Cardiac fibroblast (primary cell): Measurements from ENCODE around the gene BEST3.

Experiments used
- DNase-seq, 2 donors: peaks; one replicate each; pipeline versions ENCODE4 v3.0.0 to v3.0.0-alpha.2; 2010; ENCODE audit warnings: low read depth in 2 of 2
- H3K4me3 ChIP-seq, 2 donors: replicated peaks in 1 of 2; 1 replicate in 1 of 2; 2 replicates in 1 of 2; pipeline ENCODE4 v1.5.1; 2011; ENCODE audit warnings: low read depth in 2 of 2, low read length in 2 of 2, mild to moderate bottlenecking in 2 of 2, moderate library complexity in 1 of 2
- TF ChIP-seq, protein P1 (sequence below): IDR thresholded peaks from one replicate; pipeline ENCODE4 v1.5.1; 2011; ENCODE audit warnings: low read depth, mild to moderate bottlenecking, low read length, inconsistent platforms

The BEST3 gene

DNA sequence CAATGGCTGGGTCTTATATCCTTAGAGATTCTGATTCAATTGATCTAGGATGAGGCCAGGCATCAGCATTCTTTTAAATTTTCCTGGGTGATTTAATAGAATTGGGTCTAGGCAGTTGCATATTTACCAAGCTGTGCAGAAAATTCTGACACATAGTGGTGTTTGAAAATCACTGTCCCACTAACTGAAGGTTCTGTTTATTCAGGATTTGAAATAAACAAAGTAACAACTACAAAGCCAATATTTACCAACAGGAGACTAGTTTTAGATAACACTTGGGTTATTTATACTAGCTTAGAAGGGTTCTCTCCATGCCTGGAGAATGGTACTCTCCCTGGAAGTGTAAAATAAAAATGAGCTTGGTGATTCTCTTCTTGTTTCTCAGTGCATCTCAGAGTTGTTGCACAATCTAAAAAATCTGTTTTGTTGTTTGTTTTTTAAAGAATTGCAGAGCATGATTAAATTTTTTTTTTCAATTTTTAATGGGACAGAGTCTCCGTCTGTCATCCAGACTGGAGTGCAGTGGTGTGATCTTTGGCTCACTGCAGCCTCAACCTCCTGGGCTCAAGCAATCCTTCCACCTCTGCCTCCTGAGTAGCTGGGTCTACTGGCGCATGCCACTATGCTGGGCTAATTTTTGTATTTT, 16.9 kb downstream of the BEST3 start:
- no peak overlapping the region for H3K4me3 ChIP-seq
- DNase-seq, result no peak
- TF ChIP-seq, protein P1, sequence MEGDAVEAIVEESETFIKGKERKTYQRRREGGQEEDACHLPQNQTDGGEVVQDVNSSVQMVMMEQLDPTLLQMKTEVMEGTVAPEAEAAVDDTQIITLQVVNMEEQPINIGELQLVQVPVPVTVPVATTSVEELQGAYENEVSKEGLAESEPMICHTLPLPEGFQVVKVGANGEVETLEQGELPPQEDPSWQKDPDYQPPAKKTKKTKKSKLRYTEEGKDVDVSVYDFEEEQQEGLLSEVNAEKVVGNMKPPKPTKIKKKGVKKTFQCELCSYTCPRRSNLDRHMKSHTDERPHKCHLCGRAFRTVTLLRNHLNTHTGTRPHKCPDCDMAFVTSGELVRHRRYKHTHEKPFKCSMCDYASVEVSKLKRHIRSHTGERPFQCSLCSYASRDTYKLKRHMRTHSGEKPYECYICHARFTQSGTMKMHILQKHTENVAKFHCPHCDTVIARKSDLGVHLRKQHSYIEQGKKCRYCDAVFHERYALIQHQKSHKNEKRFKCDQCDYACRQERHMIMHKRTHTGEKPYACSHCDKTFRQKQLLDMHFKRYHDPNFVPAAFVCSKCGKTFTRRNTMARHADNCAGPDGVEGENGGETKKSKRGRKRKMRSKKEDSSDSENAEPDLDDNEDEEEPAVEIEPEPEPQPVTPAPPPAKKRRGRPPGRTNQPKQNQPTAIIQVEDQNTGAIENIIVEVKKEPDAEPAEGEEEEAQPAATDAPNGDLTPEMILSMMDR, result no peak

DNA sequence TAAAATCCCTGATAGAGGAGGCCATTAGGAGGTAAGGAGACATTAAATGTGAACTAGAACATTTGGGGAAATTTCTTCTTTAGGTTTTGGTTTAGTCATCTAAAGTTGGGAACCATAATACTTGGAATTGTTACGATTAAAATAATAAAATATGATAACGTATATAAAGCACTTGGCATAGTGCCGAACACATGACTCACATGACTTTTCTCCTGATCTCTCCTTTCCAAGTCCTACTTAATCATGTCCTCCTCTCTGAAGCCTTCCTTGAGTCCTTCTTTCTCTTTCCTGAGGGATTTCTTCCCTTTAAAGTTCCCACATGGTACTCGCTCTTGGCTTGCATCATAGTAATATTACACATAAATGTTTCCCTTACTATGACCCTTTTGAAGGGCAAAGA, 20.0 kb downstream of the BEST3 start:
- peak; percentile 17 to 39 for DNase-seq
- H3K4me3 ChIP-seq, result no peak overlapping the region
- TF ChIP-seq, protein P1, result no peak

DNA sequence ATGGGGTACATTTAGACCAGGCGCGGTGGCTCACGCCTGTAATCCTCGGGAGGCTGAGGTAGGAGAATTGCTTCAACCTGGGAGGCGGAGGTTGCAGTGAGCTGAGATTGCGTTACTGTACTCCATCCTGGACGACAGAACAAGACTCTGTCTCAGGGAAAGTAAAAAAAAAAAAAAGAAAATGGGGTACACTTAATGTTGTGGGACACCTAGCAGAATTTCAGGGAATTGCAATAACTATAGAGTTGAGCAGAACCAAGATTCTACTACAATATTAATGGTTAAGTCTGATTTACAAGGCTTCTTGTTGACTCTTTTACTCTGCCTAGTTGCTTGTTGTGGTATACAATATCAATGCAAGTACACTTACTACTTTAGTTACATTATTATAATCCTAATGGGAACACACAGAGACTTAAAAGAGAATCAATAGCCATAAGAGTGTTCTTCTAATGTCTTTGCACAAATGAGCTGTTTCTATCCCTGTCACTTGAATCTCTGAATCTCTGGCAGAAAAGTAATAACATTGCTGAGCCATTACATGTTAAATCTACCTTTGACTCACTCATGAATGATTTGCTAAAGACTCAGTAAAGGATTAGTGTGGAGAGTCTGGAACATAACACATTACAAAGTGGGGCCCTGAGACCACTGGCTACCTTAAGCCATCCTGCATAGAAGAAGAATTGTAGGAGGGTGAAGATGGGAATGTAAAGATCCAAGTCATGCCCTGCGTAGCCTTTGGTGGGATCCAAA, 22.7 kb downstream of the BEST3 start:
- no peak for DNase-seq
- TF ChIP-seq, protein P1, result no peak
- no peak overlapping the region for H3K4me3 ChIP-seq

DNA sequence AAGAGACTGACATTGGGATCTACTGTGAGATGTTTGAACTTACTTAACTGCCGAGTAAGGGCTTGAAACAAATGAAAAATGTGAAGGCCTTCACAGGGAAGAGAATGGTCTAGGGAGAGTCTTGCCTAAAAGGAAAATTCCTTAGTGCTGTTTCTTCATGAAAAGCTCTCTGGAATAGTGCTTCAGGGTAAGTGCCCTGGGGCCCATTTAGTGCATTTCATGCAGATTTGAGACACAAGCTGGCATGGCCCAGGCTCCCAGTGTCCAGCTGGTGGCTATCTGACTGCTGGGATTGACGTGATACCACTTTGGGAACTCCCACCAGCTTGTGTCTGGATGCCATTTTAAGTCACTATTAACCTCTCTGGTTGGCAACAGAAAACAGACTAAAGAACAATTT, 26.9 kb downstream of the BEST3 start:
- TF ChIP-seq, protein P1, result no peak
- DNase-seq, result no peak

GRCh38 chr12:69671597-69671996, 27.5 kb downstream of the BEST3 start:
- H3K4me3 ChIP-seq, result no peak overlapping the region
- TF ChIP-seq, protein P1, result no peak
- DNase-seq, result no peak

More for the DNA sequence above, 26.9 kb downstream of the BEST3 start:
- no peak overlapping the region for H3K4me3 ChIP-seq

- H3K4me3 ChIP-seq, result no peak overlapping the region
- DNase-seq, result no peak
- TF ChIP-seq, protein P1, result no peak
Observed at GRCh38 chr12:69666798-69667197, 32.3 kb downstream of the BEST3 start.
